Right lobe of liver (tissue), 4 donors: Measurements from ENCODE around the gene MTHFD1L.

ENCODE experiments used
- CTCF ChIP-seq, 4 donors: fragments of 200-600 bp in 3 of 4; fragments of 450-650 bp in 1 of 4; IDR thresholded peaks; one replicate each; pipeline versions ENCODE4 v1.5.1 to v1.8.0; 2016 to 2022; ENCODE audit warnings: antibody characterized with exemption in 4 of 4, mild to moderate bottlenecking in 2 of 4
- POLR2A ChIP-seq: fragments of 450-650 bp; IDR thresholded peaks from one replicate; pipeline ENCODE4 v1.6.1; 2017; ENCODE audit warnings: antibody characterized with exemption, mild to moderate bottlenecking
- donor health status: DM: no; HTN: no; CAD: no.
- donor health status: DM: no; HTN: no; CAD: no.
- donor health status: DM: no; HTN: yes; CAD: no.

- no peak for TF ChIP-seq CTCF (IDR thresholded peaks at IDR 0.05)
- no peak for TF ChIP-seq POLR2A
Measured at GRCh38 chr6:151069641-151070040, 204.1 kb downstream of the MTHFD1L start.
